H1 (cell line): Measurements from ENCODE around the gene TSN. TPM values are rescaled to one million over a fixed set of nuclear protein-coding genes. Genes with fewer than 3 reads are reported as not detected.
A peak's percentile ranks its signal among the peaks of the same experiment; 100 is the strongest.

Source experiments
- CTCF ChIA-PET: fragments of 300-600 bp; sonication (Branson Sonifier 250); formaldehyde crosslinking; loops from one replicate; lab custom pipeline; 2021; ENCODE audit not compliant: partially characterized antibody; lab: Charles Lee
- POLR2A ChIA-PET: fragments of 300-600 bp; sonication (Branson Sonifier 250); formaldehyde crosslinking; loops from one replicate; lab custom pipeline; 2021; ENCODE audit warnings: inconsistent platforms; ENCODE audit not compliant: partially characterized antibody; lab: Charles Lee
- DNase-seq, 2 experiments: peaks; one replicate each; pipeline versions ENCODE4 v3.0.0 to v3.0.0-alpha.2; 2010 to 2022; ENCODE audit warnings: low spot score in 2 of 2, low read depth in 1 of 2, mixed read lengths in 1 of 2
- FAIRE-seq: peaks from 2 replicates; lab custom pipeline; 2011; peaks lifted over from hg19 to GRCh38; lab: Jason Lieb, UNC
- H2AFZ ChIP-seq: 2 replicates; pipeline ENCODE4 v1.8.1; 2012; ENCODE audit warnings: low read length, inconsistent platforms
- H2AK5ac ChIP-seq: 2 replicates; pipeline ENCODE4 v1.6.1; 2013; ENCODE audit warnings: low read depth, low read length
- H2BK120ac ChIP-seq: replicated peaks from 2 replicates; pipeline ENCODE3; 2013; ENCODE audit warnings: low read depth, low read length, inconsistent platforms
- H2BK12ac ChIP-seq: 2 replicates; pipeline ENCODE4 v1.6.1; 2013; ENCODE audit warnings: low read depth, low read length
- H2BK15ac ChIP-seq: 2 replicates; pipeline ENCODE4 v1.6.1; 2013; ENCODE audit warnings: low read length
- H2BK20ac ChIP-seq: 2 replicates; pipeline ENCODE4 v1.6.1; 2013; ENCODE audit warnings: low read length
- H2BK5ac ChIP-seq: 2 replicates; pipeline ENCODE4 v1.6.1; 2013; ENCODE audit warnings: low read depth, low read length
- H3K14ac ChIP-seq: 2 replicates; pipeline ENCODE4 v1.6.1; 2013; ENCODE audit warnings: inconsistent platforms; ENCODE audit not compliant: insufficient read length
- H3K18ac ChIP-seq: 2 replicates; pipeline ENCODE4 v1.6.1; 2013; ENCODE audit warnings: low read length; ENCODE audit errors: extremely low read depth
- H3K23ac ChIP-seq: 2 replicates; pipeline ENCODE4 v1.6.1; 2013; ENCODE audit warnings: inconsistent platforms; ENCODE audit not compliant: insufficient read length
- H3K23me2 ChIP-seq: 2 replicates; pipeline ENCODE4 v1.6.1; 2013; ENCODE audit warnings: low read depth, low read length
- H3K27ac ChIP-seq: 2 replicates; pipeline ENCODE4 v1.6.1; 2011; ENCODE audit warnings: low read depth, low read length, inconsistent platforms
- H3K27me3 ChIP-seq, 4 experiments: replicated peaks in 1 of 4; 1 replicate in 1 of 4; 2 replicates in 3 of 4; pipeline versions ENCODE4 v1.6.1 to v1.8.1; 2011 to 2013; ENCODE audit warnings: low read length in 3 of 4, mild to moderate bottlenecking in 3 of 4, inconsistent platforms in 2 of 4, mixed read lengths in 2 of 4, moderate library complexity in 1 of 4; ENCODE audit not compliant: control insufficient read depth in 3 of 4, insufficient read depth in 3 of 4; ENCODE audit errors: extremely low read depth in 1 of 4
- H3K36me3 ChIP-seq, 4 experiments: 2 replicates each; pipeline versions ENCODE4 v1.6.1 to v1.8.1; 2011 to 2013; ENCODE audit warnings: mild to moderate bottlenecking in 4 of 4, low read length in 3 of 4, moderate library complexity in 2 of 4, control low read depth in 1 of 4, inconsistent platforms in 1 of 4; ENCODE audit not compliant: insufficient read depth in 4 of 4, control insufficient read depth in 2 of 4
- H3K4ac ChIP-seq: replicated peaks from 2 replicates; pipeline ENCODE3; 2013; ENCODE audit warnings: low read length, low read depth, mixed read lengths, inconsistent platforms; ENCODE audit not compliant: insufficient read length
- H3K4me1 ChIP-seq, 4 experiments: replicated peaks in 1 of 4; 1 replicate in 1 of 4; 2 replicates in 3 of 4; pipeline versions ENCODE4 v1.6.1 to v1.8.1; 2011 to 2013; ENCODE audit warnings: low read length in 3 of 4, inconsistent platforms in 2 of 4, mixed read lengths in 1 of 4; ENCODE audit not compliant: insufficient read depth in 4 of 4, control insufficient read depth in 3 of 4
- H3K4me2 ChIP-seq, 2 experiments: 2 replicates each; pipeline versions ENCODE4 v1.6.1 to v1.8.1; 2011 to 2013; ENCODE audit warnings: low read depth in 2 of 2, low read length in 2 of 2, control low read depth in 1 of 2, inconsistent platforms in 1 of 2, mild to moderate bottlenecking in 1 of 2; ENCODE audit not compliant: insufficient read depth in 1 of 2
- H3K4me3 ChIP-seq, 4 experiments: fragments of 200-600, 300-600 bp in 1 of 4; sonication (generic), shearing (Covaris generic), sonication (Bioruptor Twin) in 1 of 4; 2 replicates each; pipeline versions ENCODE4 v1.5.1 to v1.8.1; 2011 to 2016; ENCODE audit warnings: low read length in 4 of 4, low read depth in 3 of 4, control low read depth in 2 of 4, inconsistent platforms in 2 of 4, mild to moderate bottlenecking in 2 of 4, mixed read lengths in 1 of 4, moderate library complexity in 1 of 4; ENCODE audit not compliant: insufficient read depth in 2 of 4; ENCODE audit errors: extremely low read depth in 1 of 4
- H3K56ac ChIP-seq: replicated peaks from 2 replicates; pipeline ENCODE3; 2013; ENCODE audit warnings: low read depth, mild to moderate bottlenecking, mixed read lengths, low read length, inconsistent platforms; ENCODE audit not compliant: insufficient read length
- H3K79me1 ChIP-seq: 2 replicates; pipeline ENCODE4 v1.6.1; 2013; ENCODE audit warnings: low read depth, low read length, control low read depth
- H3K79me2 ChIP-seq, 2 experiments: 2 replicates each; pipeline versions ENCODE4 v1.6.1 to v1.8.1; 2012 to 2013; ENCODE audit warnings: low read length in 2 of 2, mild to moderate bottlenecking in 2 of 2, inconsistent platforms in 1 of 2; ENCODE audit not compliant: insufficient read depth in 2 of 2, control insufficient read depth in 1 of 2
- H3K9ac ChIP-seq, 4 experiments: replicated peaks in 1 of 4; 1 replicate in 1 of 4; 2 replicates in 3 of 4; pipeline versions ENCODE4 v1.6.1 to v1.8.1; 2011 to 2013; ENCODE audit warnings: low read depth in 3 of 4, low read length in 3 of 4, control low read depth in 2 of 4, mild to moderate bottlenecking in 2 of 4, moderate library complexity in 2 of 4, inconsistent platforms in 1 of 4; ENCODE audit errors: extremely low read depth in 1 of 4
- H3K9me3 ChIP-seq, 2 experiments: 2 replicates each; pipeline versions ENCODE4 v1.6.1 to v1.8.1; 2012 to 2013; ENCODE audit warnings: mild to moderate bottlenecking in 2 of 2, moderate library complexity in 2 of 2, control low read depth in 1 of 2, inconsistent platforms in 1 of 2, low read depth in 1 of 2, low read length in 1 of 2, mixed read lengths in 1 of 2; ENCODE audit not compliant: insufficient read depth in 2 of 2
- H4K20me1 ChIP-seq, 2 experiments: replicated peaks in 1 of 2; 2 replicates each; pipeline versions ENCODE3 to v1.8.1; 2011 to 2013; ENCODE audit warnings: inconsistent platforms in 2 of 2, low read length in 2 of 2, mild to moderate bottlenecking in 1 of 2; ENCODE audit not compliant: insufficient read depth in 2 of 2, control insufficient read depth in 1 of 2
- H4K5ac ChIP-seq: 2 replicates; pipeline ENCODE4 v1.6.1; 2013; ENCODE audit warnings: low read length, low read depth, mixed read lengths, inconsistent platforms; ENCODE audit not compliant: insufficient read length
- H4K8ac ChIP-seq: 2 replicates; pipeline ENCODE4 v1.8.0; 2013; ENCODE audit warnings: mild to moderate bottlenecking, moderate library complexity, low read length, inconsistent platforms; ENCODE audit not compliant: insufficient read depth; ENCODE audit errors: extremely low read depth
- H4K91ac ChIP-seq: replicated peaks from 2 replicates; pipeline ENCODE3; 2013; ENCODE audit warnings: low read length, mixed read lengths, inconsistent platforms; ENCODE audit not compliant: insufficient read length
- ATF2 ChIP-seq: IDR thresholded peaks from 2 replicates; pipeline ENCODE4 v1.6.1; 2012; ENCODE audit warnings: low read length, inconsistent platforms
- E2F6 ChIP-seq: IDR thresholded peaks from 2 replicates; pipeline ENCODE4 v1.6.1; 2012; ENCODE audit warnings: inconsistent platforms
- KDM1A ChIP-seq: fragments of 200-600, 300-600 bp; sonication (generic); IDR thresholded peaks from 2 replicates; pipeline ENCODE4 v1.7.1; 2016; ENCODE audit warnings: mild to moderate bottlenecking, low read length, borderline replicate concordance
- MAX ChIP-seq: IDR thresholded peaks from 2 replicates; pipeline ENCODE4 v1.6.1; 2012; ENCODE audit warnings: inconsistent platforms
- RAD21 ChIP-seq, 2 experiments: IDR thresholded peaks in 1 of 2; conservative IDR thresholded peaks in 1 of 2; 2 replicates each; pipeline ENCODE4 v1.6.1; 2011; ENCODE audit warnings: low read depth in 2 of 2, low read length in 2 of 2, improper control_type of control experiment in 1 of 2, inconsistent platforms in 1 of 2, mild to moderate bottlenecking in 1 of 2, moderate library complexity in 1 of 2
- SRF ChIP-seq: IDR thresholded peaks from 2 replicates; pipeline ENCODE4 v1.6.1; 2011; ENCODE audit warnings: mild to moderate bottlenecking, low read depth, low read length, moderate library complexity
- WGBS, 2 experiments: shearing (Covaris generic) in 1 of 2; methylation state at CpG; one replicate each; pipeline versions ENCODE4 v1.1.6 to v1.1.7; 2013 to 2015; ENCODE audit warnings: low lambda C conversion rate in 2 of 2, mixed read lengths in 2 of 2, inconsistent platforms in 1 of 2, low coverage in 1 of 2, missing lambda C conversion rate in 1 of 2; ENCODE audit not compliant: insufficient replicate concordance in 2 of 2, insufficient coverage in 1 of 2, insufficient read length in 1 of 2; ENCODE audit errors: extremely low coverage in 1 of 2, missing lambda C conversion rate in 1 of 2; 5-methylcytosine and 5-hydroxymethylcytosine counted together
- polyA plus RNA-seq, 7 experiments: library from polyadenylated mRNA; depleted of rRNA in 3 of 7; stranded (reverse) in 5 of 7; unstranded in 2 of 7; fragments of >200 nt in 5 of 7; fragments of 200-250 nt in 2 of 7; gene quantifications; 1 replicate in 5 of 7; 2 replicates in 1 of 7; 4 replicates in 1 of 7; pipeline versions ENCODE4 v1.2.1 to v1.2.3, GENCODE V29; 2011 to 2013; ENCODE audit warnings: missing spikeins in 2 of 7, mixed read lengths in 2 of 7
- total RNA-seq: library from RNA; stranded (reverse); fragmentation: NEBNext Ultra II Directional; extraction: Animal tissue kit (Norgen Biotek cat#: 25700); gene quantifications from 2 replicates; pipeline ENCODE4 v1.2.1, GENCODE V29; 2021

TSN gene
- total and polyA plus RNA-seq, 2 of the 8 experiments (the other 6 are each of a cell fraction or from before 2014, with no cell fraction given) = 44.4 to 96.1 TPM

- Histone ChIP-seq H3K18ac (no peak overlapping the region; the same call in 1 of the 2 replicates), H2AK5ac (no peak overlapping the region), H2BK12ac (peak overlapping the region; percentile 82; the same call in 1 of the 2 replicates), H3K56ac (no peak overlapping the region), H4K5ac (no peak overlapping the region), H2AFZ (peak overlapping the region; percentile 72; the same call in 1 of the 2 replicates), H3K14ac (no peak overlapping the region), H3K4me1 (peaks cover 0 to 5% (median 3%) of the 10 kb centered on the region in 4 experiments; a peak in 3 of 7 replicates), H3K23me2 (no peaks in the 10 kb centered on the region), H2BK20ac (peak overlapping the region; percentile 4; the same call in 1 of the 2 replicates), H2BK15ac (no peak overlapping the region; the same call in 1 of the 2 replicates), H3K9me3 (no peaks in the 10 kb centered on the region), H3K4ac (no peak overlapping the region), H3K27me3 (no peaks in the 10 kb centered on the region), H3K79me2 (no peaks in the 10 kb centered on the region), H4K91ac (peak overlapping the region; percentile 13), H3K4me3 (no peak overlapping the region), H2BK120ac (no peak overlapping the region), H3K4me2 (no peak overlapping the region), H4K20me1 (no peaks in the 10 kb centered on the region), H3K36me3 (no peaks in the 10 kb centered on the region), H3K27ac (no peak overlapping the region), H3K79me1 (no peaks in the 10 kb centered on the region), H2BK5ac (peak overlapping the region; percentile 9; the same call in 1 of the 2 replicates), H4K8ac (no peak overlapping the region), H3K23ac (no peak overlapping the region), H3K9ac (no peak overlapping the region)
- FAIRE-seq (peak; percentile 92), DNase-seq (peak in 1 of 2 experiments; percentile 62)
- POLR2A ChIA-PET = no interaction called here
- CTCF ChIA-PET = interaction anchor here (0.6 to 3.8 kb wide), 43 partner anchors 8 to 498 kb away, joined by 3 to 24 read pairs (median 4); no protein-coding TSS in a partner anchor
- WGBS, 2 experiments = 42% methylated on average over 17 of the region's 17 CpGs; no CpG with 5 or more reads in 1 of the 2 experiments
- TF ChIP-seq MAX (peak; percentile 77), ATF2 (no peak), E2F6 (peak; percentile 75), RAD21 (IDR thresholded peaks at IDR 0.05 in 1 of 2, conservative IDR thresholded peaks at IDR 0.05 in 1 of 2; ENCODE audit: low read depth in 2 of 2, low read length in 2 of 2) (peak; percentile 92 to 95), KDM1A (no peak), SRF (no peak)
Measured at GRCh38 chr2:121810959-121811853, 55.8 kb downstream of the TSN start.
